Loucy (cell line): ENCODE results near the gene SMIM14.

ENCODE experiments used
- CTCF ChIP-seq: fragments of 200-600 bp; sonication (generic); conservative IDR thresholded peaks from 2 replicates; pipeline ENCODE4 v1.5.1; 2014; ENCODE audit warnings: mild to moderate bottlenecking, antibody characterized with exemption, low read length
- EZH2phosphoT487 ChIP-seq: fragments of 200-600 bp; IDR thresholded peaks from 2 replicates; pipeline ENCODE4 v1.6.1; 2018; ENCODE audit warnings: antibody characterized with exemption, mild to moderate bottlenecking, moderate library complexity, borderline replicate concordance

GRCh38 chr4:39563346-39563847, 75.3 kb downstream of the SMIM14 start:
- TF ChIP-seq CTCF (no peak), EZH2phosphoT487 (no peak)
